ENCODE data around the gene MAGEB18. TPM values are rescaled to one million over a fixed set of nuclear protein-coding genes. Genes with fewer than 3 reads are reported as not detected.

Gene MAGEB18
- not detected for total RNA-seq

DNA sequence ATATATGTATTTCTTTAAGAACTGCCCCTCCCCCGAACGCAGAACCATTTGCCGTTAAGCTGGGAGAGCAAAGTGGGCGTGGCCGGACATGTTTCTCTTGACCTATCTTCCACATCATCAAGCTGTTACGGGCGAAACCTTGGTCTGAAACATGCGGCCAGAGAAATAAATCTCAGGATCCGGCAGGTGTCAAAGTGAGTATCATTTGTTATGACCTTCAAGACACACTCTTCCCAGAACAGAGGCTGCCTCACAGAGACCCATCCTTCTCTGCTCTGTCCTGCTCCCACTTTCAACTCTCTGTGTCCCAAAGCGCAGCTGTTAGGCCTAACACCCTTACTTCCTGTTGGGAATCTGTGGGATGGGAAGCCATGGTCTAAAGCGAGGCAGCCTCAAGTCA, at the start of gene MAGEB18:
Gene MAGEB18 (plus strand): TSS at position 70 of the 400 bp plus-strand sequence. CDS start 643 bp downstream, outside the sequence.
- TF ChIP-seq CTCF (IDR thresholded peaks at IDR 0.05): no peak
- DNase-seq (ENCODE audit: low spot score) (no peak), ATAC-seq (ENCODE audit: low FRiP score) (no peak)

DNA sequence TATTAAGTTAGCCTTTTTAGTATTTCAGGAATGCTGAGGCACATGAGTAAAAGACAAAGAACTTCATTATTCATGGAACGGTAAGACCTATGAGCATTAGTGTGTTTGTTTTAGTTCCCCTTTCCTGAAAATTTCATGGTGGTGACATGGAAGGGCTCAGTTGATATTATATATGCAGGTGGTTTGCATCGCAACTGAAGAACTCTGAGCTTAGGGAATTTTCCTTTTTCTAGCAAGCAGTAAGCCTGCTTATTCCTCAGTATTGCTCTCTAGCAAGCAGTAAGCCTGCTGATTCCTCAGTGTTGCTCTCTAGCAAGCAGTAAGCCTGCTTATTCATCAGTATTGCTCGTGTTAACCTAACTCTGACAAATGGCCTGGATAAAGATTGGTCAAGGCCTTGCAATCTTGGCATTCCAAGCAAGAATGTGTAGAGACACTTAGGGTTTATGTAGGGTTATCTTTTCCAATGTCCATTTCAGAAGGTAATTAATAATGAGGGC, 37.7 kb upstream of the MAGEB18 start:
- ATAC-seq (ENCODE audit: low FRiP score): no peak
- TF ChIP-seq CTCF (IDR thresholded peaks at IDR 0.05): no peak
- no peak for DNase-seq (ENCODE audit: low spot score)

DNA sequence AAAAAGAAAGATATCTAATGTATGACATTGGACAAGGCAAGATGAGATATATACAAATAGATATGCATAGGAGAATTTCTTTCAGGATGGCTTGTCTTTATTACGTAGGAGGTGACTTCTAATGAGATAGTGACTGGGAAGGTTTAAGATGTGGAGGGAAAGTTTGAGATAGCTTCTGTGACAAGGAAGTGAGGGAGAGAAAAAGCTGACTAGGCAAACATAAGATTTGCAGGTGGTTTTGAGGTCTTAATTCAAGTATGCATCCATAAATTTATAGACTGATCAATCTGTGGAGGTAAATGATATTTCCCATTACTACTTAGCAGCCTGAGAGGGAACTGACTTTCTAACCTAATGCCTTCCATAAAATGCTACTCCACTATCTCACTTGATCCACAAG, 29.0 kb upstream of the MAGEB18 start:
- TF ChIP-seq CTCF (IDR thresholded peaks at IDR 0.05): no peak
- no peak for ATAC-seq (ENCODE audit: low FRiP score)
- no peak for DNase-seq (ENCODE audit: low spot score)

- ATAC-seq (ENCODE audit: low FRiP score) (no peak), DNase-seq (ENCODE audit: low spot score) (no peak)
- TF ChIP-seq CTCF (IDR thresholded peaks at IDR 0.05): no peak
Observed at GRCh38 chrX:26146024-26146423, 7.9 kb downstream of the MAGEB18 start.

GRCh38 chrX:26160301-26160700, 22.2 kb downstream of the MAGEB18 start, which contains the start of gene MAGEB6B:
MAGEB6B (plus strand) TSS chrX:26160601; CDS start chrX:26160601, 0 bp downstream.
- TF ChIP-seq CTCF (IDR thresholded peaks at IDR 0.05): no peak
- ATAC-seq (ENCODE audit: low FRiP score): no peak
- no peak for DNase-seq (ENCODE audit: low spot score)

Other genes with a start within 250 kb of the MAGEB18 start
- gene MAGEB6B, start 22.3 kb downstream of the MAGEB18 start, total RNA-seq: not detected
- not detected for gene MAGEB6, start 54.1 kb downstream of the MAGEB18 start, total RNA-seq
- not detected for gene MAGEB5, start 77.8 kb downstream of the MAGEB18 start, total RNA-seq